Activated CD4-positive, alpha-beta T cell treated with anti-CD3 and anti-CD28 coated beads for 24 hours (primary cell): Measurements from ENCODE around the gene ATAT1.

Experiments used
- DNase-seq, 2 donors: peaks; one replicate each; pipeline ENCODE4 v3.0.0-alpha.2; 2020; ENCODE audit warnings: low read depth in 2 of 2

ATAT1 gene

GRCh38 chr6:30683183-30683979 is 56.7 kb downstream of the ATAT1 start:
- DNase-seq, result no peak

GRCh38 chr6:30683980-30684338 is 57.3 kb downstream of the ATAT1 start:
- DNase-seq, result no peak

- DNase-seq, result no peak
Measured at GRCh38 chr6:30684386-30685156, 57.9 kb downstream of the ATAT1 start.

- no peak for DNase-seq
Measured at GRCh38 chr6:30685157-30686008, 58.7 kb downstream of the ATAT1 start.

- DNase-seq, result peak; percentile 71 to 82
Measured at GRCh38 chr6:30686009-30686907, 59.6 kb downstream of the ATAT1 start, which contains the start of gene PPP1R18. TSS of gene PPP1R18 (minus strand) at chr6:30686645. CDS start at chr6:30686018, 627 bp downstream.

DNA sequence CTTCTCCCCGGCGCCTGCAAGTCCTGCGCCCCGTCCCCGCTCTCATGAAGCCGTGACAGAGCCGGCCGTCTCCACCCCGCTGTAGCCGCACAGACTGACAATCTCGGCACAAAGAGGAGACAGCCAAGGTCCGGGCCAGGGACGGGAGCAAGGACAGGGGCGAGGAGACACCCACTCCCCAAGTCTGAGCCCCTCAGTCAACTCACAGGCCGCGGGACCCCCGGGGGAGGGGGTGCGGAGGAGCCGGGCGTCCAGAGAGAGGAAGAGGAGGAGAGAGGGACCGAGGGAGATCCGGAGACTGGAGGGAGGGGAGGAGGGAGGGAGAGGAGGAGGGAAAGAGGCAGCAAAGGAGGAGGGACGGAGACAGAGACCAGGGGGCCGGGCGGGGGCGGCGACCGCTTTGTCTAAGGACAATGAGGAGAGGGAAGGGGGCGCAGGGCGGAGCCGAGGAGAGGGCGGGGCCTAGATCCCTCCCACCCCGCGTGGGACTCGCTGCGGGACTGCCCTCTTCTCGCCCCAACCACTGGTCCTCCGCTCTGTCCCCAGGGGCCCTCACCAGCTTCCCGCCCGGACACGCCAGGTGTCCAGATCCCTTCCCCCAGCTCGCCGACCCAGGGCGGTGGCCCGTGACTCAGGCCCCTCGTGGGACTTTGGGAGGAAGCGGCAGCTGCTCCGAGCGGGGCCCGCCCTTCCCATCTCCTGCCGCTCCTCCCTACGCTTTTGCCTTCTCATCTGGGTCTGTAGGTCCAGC is 60.4 kb downstream of the ATAT1 start:
- DNase-seq, result peak; percentile 72 to 90

DNA sequence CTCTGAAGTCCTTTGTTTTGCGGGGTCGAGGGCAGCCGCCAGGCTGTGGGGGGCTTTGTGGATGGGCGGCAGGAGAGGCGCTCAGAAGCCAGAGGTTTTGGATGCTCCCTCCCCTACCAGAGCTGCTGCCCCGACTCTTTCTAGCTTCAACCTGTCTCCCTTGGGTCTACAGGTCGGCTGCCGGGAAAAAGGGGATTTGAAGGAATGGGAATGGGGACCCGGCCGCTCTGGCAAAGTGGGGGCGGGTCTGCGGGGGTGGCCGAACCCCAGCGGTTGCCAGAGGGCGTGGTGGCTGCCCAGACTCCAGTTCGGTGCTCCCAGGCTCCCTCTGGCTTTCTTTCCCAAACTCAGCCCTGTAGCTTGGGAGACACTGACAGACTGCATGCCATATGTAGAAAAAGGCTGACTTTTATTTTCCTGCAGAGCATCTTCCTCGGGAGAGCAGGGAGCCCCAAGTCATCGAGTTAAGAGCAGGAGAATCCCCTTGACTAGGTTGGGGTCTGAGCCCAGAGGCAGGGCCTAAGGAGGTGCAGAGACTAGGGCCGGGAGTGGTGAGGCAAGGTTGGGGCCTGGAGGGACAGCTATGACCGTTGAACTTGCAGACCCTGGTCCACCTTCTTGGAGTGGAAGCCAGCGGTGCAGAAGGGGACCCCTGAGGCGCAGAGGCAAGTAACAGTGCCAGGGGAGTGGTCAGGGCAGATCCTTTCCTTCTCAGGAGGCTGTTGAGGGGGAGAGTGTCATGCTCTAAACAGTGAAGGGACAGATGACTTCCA is 61.2 kb downstream of the ATAT1 start:
- no peak for DNase-seq

DNA sequence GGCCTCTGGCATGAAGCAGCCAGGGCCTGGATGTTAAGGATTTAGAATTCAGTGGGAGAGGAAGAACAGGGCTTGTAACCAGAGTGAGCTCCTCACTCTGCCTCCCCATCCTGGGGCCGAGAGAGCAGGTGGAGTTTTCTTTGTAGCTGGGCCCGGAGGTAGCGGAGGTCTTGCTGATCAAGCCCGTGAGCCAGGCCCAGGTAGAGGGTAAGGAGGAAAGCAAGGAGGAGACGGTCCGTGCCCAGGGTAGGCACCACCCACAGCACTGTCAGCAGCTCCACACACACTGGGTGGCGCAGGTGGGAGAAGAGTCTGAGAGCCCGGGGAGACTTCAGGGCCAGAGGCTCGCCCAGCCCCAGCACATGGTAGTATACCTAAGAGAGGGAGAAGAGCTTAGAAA is 61.9 kb downstream of the ATAT1 start:
- DNase-seq, result no peak

- DNase-seq, result no peak
Measured at GRCh38 chr6:30689022-30689865, 62.6 kb downstream of the ATAT1 start.

GRCh38 chr6:30689985-30690384 is 63.3 kb downstream of the ATAT1 start:
- DNase-seq, result no peak

DNA sequence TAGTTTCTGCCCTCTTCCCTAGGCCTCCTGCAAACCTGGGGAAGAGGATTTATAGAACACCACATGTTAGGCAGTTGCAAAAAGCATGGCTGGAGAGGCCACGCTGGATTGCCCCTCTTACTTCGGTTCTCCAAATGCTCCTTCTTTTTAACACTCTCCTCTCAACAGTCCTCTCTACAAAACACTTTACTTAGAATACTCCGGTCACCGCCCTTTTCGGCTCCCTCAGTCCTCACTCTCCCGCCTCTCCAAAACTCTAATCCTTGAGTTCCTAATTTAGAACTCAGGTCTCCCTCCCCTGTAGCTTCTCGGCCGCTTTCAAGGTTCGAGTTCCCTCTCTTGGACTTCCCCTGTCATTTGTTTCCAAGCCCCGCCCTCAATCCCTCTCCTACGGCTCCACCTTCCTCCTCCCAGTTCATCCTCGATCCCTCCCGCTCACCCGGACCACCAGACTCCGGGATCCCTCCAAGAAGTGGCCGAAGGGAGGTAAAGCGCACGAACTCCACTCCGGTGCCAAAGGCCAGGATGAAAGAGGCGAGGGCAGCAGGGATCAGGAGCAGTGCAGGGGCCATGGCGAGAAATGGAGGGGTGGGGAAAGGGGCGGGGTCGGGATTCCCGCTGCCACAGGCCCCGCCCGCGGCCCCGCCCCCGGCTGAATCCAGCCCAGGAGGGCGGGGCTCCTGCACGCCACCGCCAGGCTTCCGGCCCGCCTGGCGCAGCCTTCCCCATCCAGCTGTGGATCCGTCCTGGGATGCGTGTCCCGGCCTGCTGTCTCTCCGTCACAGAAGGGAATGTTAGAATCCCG is 63.9 kb downstream of the ATAT1 start, which contains the start of gene NRM:
Gene NRM (minus strand): TSS at position 582 of the 805 bp plus-strand sequence. CDS start 10 bp downstream, at position 572.
- DNase-seq, result peak; percentile 70 to 78

GRCh38 chr6:30691208-30691847 is 64.7 kb downstream of the ATAT1 start:
- no peak for DNase-seq
